Activated T-cell treated with anti-CD3 and anti-CD28 coated beads, Interleukin-2, amount 50 U/mL, for 24 hours (primary cell): Measurements from ENCODE around the gene CDK9.

Experiments
- DNase-seq: peaks from one replicate; pipeline ENCODE4 v3.0.0-alpha.2; 2020
- H3K27ac Mint-ChIP-seq: 2 replicates; pipeline ENCODE4 v1.8.0; 2020; ENCODE audit warnings: mild to moderate bottlenecking, mixed read lengths
- H3K27me3 Mint-ChIP-seq: 2 replicates; pipeline ENCODE4 v1.8.0; 2020; ENCODE audit warnings: mixed read lengths
- H3K36me3 Mint-ChIP-seq: 2 replicates; pipeline ENCODE4 v1.8.0; 2020; ENCODE audit warnings: low read depth, mixed read lengths
- H3K4me1 Mint-ChIP-seq: 2 replicates; pipeline ENCODE4 v1.8.0; 2020; ENCODE audit warnings: low read depth, mixed read lengths
- H3K4me3 Mint-ChIP-seq: 2 replicates; pipeline ENCODE4 v1.8.0; 2020; ENCODE audit warnings: mild to moderate bottlenecking, moderate library complexity, mixed read lengths
- H3K9me3 Mint-ChIP-seq: 2 replicates; pipeline ENCODE4 v1.8.0; 2020; ENCODE audit warnings: mixed read lengths

The CDK9 gene

DNA sequence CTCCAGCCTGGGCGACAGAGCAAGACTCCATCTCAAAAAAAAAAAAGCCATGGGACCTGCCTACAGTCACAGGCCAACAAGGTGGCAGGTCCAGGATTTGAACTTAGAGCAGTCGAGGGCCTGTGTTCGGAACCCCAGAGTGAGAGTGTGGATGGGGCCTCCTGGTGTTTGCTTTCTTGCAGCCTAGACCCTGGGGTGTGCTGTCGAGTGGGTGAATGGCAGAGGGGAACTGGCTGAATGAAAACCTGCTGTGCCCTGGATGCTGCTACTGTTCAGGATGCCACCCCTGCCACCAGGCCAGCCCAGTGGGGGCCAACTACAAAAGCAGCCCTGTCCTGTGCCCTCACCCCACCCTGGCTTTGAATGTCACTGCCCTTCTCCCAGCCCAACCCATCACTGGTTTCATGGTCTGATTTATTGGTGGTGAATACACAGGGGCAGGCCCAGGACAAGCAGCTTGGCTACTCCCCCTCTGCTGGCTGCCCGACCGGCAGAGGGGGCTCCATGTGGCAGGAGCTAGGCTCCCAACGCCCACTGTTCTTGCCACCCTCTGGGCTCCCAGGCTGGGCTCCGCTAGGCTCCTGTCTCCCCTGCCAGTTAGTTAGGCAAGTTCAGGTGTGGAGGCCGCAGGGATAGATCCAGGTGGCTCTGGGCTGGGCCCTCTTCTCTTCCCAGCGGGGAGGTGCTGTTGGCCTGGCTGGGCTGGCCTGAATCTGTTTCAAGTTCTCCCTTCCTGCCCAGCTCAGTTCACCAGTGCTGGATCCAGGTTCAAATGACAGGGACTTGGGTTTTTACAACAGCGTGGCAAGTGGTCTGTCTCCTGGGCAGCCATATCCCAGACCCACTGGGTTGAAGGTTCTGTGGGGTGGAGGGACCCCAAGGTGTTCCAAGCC lies 29.0 kb downstream of the CDK9 start:
- Mint-ChIP-seq H3K27me3 (no peaks in the 10 kb centered on the region), H3K4me1 (no peaks in the 10 kb centered on the region), H3K9me3 (no peaks in the 10 kb centered on the region), H3K27ac (peak overlapping the region; percentile 44), H3K4me3 (no peak overlapping the region), H3K36me3 (peaks cover 89% of the 10 kb centered on the region)
- no peak for DNase-seq

GRCh38 chr9:127815512-127816361 lies 29.9 kb downstream of the CDK9 start:
- Mint-ChIP-seq H3K4me3 (no peak overlapping the region), H3K27ac (peak overlapping the region; percentile 44), H3K4me1 (no peaks in the 10 kb centered on the region), H3K36me3 (peaks cover 84% of the 10 kb centered on the region), H3K27me3 (no peaks in the 10 kb centered on the region), H3K9me3 (no peaks in the 10 kb centered on the region)
- no peak for DNase-seq

DNA sequence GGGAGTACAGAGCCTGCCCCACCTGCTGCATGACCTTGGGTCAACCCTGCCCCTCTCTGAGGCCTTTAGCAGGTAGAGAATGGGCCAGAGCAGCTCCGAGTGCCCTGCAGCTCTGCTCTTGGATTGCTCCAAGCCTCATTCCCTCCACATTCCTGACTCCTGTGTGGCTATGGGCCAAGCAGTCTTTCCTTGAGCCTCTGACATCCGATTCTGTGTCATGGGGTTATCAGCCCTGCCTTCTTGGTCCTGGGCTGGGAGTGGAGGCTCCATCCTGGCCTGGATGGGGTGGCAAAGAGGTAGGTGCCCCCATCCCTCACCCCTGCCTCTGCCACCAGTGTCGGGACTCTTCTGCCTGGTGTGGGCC lies 30.5 kb downstream of the CDK9 start:
- Mint-ChIP-seq H3K9me3 (no peaks in the 10 kb centered on the region), H3K4me1 (no peaks in the 10 kb centered on the region), H3K27ac (peak overlapping the region; percentile 18), H3K27me3 (no peaks in the 10 kb centered on the region), H3K36me3 (peaks cover 85% of the 10 kb centered on the region), H3K4me3 (no peak overlapping the region)
- no peak for DNase-seq

- no peak for DNase-seq
- H3K27me3 Mint-ChIP-seq: no peaks in the 10 kb centered on the region
- H3K4me3 Mint-ChIP-seq: no peak overlapping the region
- no peaks in the 10 kb centered on the region for H3K4me1 Mint-ChIP-seq
- no peaks in the 10 kb centered on the region for H3K9me3 Mint-ChIP-seq
- peaks cover 81% of the 10 kb centered on the region for H3K36me3 Mint-ChIP-seq
- no peak overlapping the region for H3K27ac Mint-ChIP-seq
Measured at GRCh38 chr9:127816728-127817127, 30.9 kb downstream of the CDK9 start.

GRCh38 chr9:127817881-127818434 lies 32.1 kb downstream of the CDK9 start:
- H3K27me3 Mint-ChIP-seq: no peaks in the 10 kb centered on the region
- peaks cover 69% of the 10 kb centered on the region for H3K36me3 Mint-ChIP-seq
- H3K4me3 Mint-ChIP-seq: no peak overlapping the region
- peak overlapping the region; percentile 57 for H3K27ac Mint-ChIP-seq
- H3K4me1 Mint-ChIP-seq: no peaks in the 10 kb centered on the region
- no peaks in the 10 kb centered on the region for H3K9me3 Mint-ChIP-seq
- DNase-seq: no peak

GRCh38 chr9:127818574-127818973 lies 32.7 kb downstream of the CDK9 start:
- Mint-ChIP-seq H3K4me3 (no peak overlapping the region), H3K9me3 (no peaks in the 10 kb centered on the region), H3K27me3 (no peaks in the 10 kb centered on the region), H3K27ac (peak overlapping the region; percentile 57), H3K4me1 (no peaks in the 10 kb centered on the region), H3K36me3 (peaks cover 63% of the 10 kb centered on the region)
- no peak for DNase-seq

DNA sequence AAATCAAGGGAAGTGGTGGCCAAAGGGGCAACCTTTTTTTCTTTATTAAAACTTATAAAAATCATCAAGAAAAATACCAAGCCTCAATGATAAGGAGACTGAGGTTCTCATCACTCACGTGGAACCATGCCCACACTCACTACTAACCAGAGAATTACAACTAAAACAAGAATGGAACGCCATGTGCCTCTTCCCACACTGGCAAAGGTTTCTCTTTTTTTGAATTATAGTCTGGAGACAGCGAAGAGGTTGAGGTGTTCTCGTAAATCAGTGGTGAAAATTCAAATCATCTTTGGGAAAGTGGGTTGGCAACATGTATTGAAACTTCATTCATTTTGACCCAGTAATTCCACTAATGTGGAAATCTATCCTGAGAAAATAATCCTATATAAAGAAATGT lies 36.3 kb downstream of the CDK9 start:
- Mint-ChIP-seq H3K9me3 (no peaks in the 10 kb centered on the region), H3K27me3 (no peaks in the 10 kb centered on the region), H3K36me3 (peaks cover 47% of the 10 kb centered on the region), H3K4me1 (no peaks in the 10 kb centered on the region), H3K4me3 (no peak overlapping the region), H3K27ac (no peak overlapping the region)
- DNase-seq: no peak

- no peaks in the 10 kb centered on the region for H3K4me1 Mint-ChIP-seq
- peaks cover 26% of the 10 kb centered on the region for H3K36me3 Mint-ChIP-seq
- H3K27me3 Mint-ChIP-seq: no peaks in the 10 kb centered on the region
- H3K4me3 Mint-ChIP-seq: no peak overlapping the region
- DNase-seq: no peak
- H3K27ac Mint-ChIP-seq: peak overlapping the region; percentile 7
- no peaks in the 10 kb centered on the region for H3K9me3 Mint-ChIP-seq
Measured at GRCh38 chr9:127825319-127826051, 39.7 kb downstream of the CDK9 start.

- DNase-seq: no peak
- Mint-ChIP-seq H3K36me3 (peaks cover 22% of the 10 kb centered on the region), H3K4me3 (no peak overlapping the region), H3K27me3 (no peaks in the 10 kb centered on the region), H3K4me1 (no peaks in the 10 kb centered on the region), H3K27ac (no peak overlapping the region), H3K9me3 (no peaks in the 10 kb centered on the region)
Measured at GRCh38 chr9:127826253-127826913, 40.5 kb downstream of the CDK9 start.

- Mint-ChIP-seq H3K4me1 (peaks cover 9% of the 10 kb centered on the region), H3K4me3 (no peak overlapping the region), H3K36me3 (peaks cover 22% of the 10 kb centered on the region), H3K9me3 (no peaks in the 10 kb centered on the region), H3K27ac (no peak overlapping the region), H3K27me3 (no peaks in the 10 kb centered on the region)
- DNase-seq: no peak
Measured at GRCh38 chr9:127828262-127829031, 42.6 kb downstream of the CDK9 start.

DNA sequence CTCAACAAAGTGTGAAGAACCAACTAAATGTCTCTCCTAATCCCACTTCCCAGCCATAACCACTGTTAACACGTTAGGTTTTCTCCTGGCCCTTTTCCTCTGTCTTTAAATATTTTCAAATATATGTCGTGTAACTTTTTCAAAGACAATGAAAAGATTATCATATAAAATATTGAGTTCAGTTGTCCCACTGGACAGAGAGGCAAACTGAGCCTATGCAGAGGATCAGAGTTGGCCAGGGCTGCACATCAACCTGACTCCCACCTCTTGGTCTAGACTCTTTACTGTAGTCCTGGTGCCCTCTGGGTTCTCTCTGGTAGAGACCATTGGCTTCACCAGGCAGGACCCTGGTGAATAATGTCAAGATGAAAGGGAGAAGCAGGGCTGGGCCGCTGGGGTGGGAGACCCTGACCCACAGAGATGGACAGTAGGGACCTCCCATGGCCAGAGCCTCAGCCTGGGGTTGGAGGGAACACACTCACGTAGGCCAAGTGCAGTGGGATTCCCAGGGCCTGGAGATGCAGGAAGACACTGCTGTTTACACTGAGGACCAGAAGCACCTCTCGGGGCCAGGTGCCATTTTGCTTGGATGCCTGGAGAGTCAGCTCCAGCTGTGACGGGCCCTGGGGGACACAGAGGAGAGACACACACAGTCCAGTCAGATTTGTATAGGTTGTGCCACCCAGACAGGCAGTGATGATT lies 43.5 kb downstream of the CDK9 start:
- no peak for DNase-seq
- H3K4me1 Mint-ChIP-seq: peaks cover 12% of the 10 kb centered on the region
- H3K36me3 Mint-ChIP-seq: peaks cover 22% of the 10 kb centered on the region
- H3K27ac Mint-ChIP-seq: peak overlapping the region; percentile 38
- H3K27me3 Mint-ChIP-seq: no peaks in the 10 kb centered on the region
- no peaks in the 10 kb centered on the region for H3K9me3 Mint-ChIP-seq
- no peak overlapping the region for H3K4me3 Mint-ChIP-seq

- Mint-ChIP-seq H3K27me3 (no peaks in the 10 kb centered on the region), H3K36me3 (peaks cover 8% of the 10 kb centered on the region), H3K9me3 (no peaks in the 10 kb centered on the region), H3K4me3 (no peak overlapping the region), H3K4me1 (peaks cover 23% of the 10 kb centered on the region), H3K27ac (peak overlapping the region; percentile 80)
- DNase-seq: no peak
Measured at GRCh38 chr9:127832248-127832647, 46.4 kb downstream of the CDK9 start.

GRCh38 chr9:127833555-127833954 lies 47.7 kb downstream of the CDK9 start:
- H3K4me3 Mint-ChIP-seq: no peak overlapping the region
- no peaks in the 10 kb centered on the region for H3K9me3 Mint-ChIP-seq
- no peak for DNase-seq
- no peaks in the 10 kb centered on the region for H3K27me3 Mint-ChIP-seq
- peaks cover 8% of the 10 kb centered on the region for H3K36me3 Mint-ChIP-seq
- peak overlapping the region; percentile 45 for H3K27ac Mint-ChIP-seq
- peaks cover 23% of the 10 kb centered on the region for H3K4me1 Mint-ChIP-seq
